GM12878 (cell line): ENCODE data around the gene KLHDC10. TPM values are rescaled to one million over a fixed set of nuclear protein-coding genes. Genes with fewer than 3 reads are reported as not detected.
A peak's percentile ranks its signal among the peaks of the same experiment; 100 is the strongest.

Source experiments
- ATAC-seq: fragments of 200-7000 bp; cut with Tn5 transposase; 3 replicates; pipeline ENCODE4 v1.9.1; 2020; ENCODE audit warnings: mild to moderate bottlenecking, moderate library complexity
- BruUV-seq: library from RNA; stranded (reverse); fragments of 400-500 nt; replicated peaks from 2 replicates; lab custom pipeline; 2021; lab: Mats Ljungman, UMichigan
- CTCF ChIA-PET: fragments of 300-600 bp; sonication (Branson Sonifier 250); formaldehyde crosslinking; extraction: SDS; loops from one replicate; lab custom pipeline; 2021; ENCODE audit warnings: inconsistent platforms; lab: Yijun Ruan, JAX
- POLR2A ChIA-PET: fragments of 350-600 bp; formaldehyde crosslinking; extraction: SDS; loops from one replicate; lab custom pipeline; 2021; ENCODE audit warnings: inconsistent platforms; lab: Charles Lee
- RAD21 ChIA-PET: fragments of 300-600 bp; sonication (Branson Sonifier 250); formaldehyde crosslinking; loops from one replicate; lab custom pipeline; 2023; ENCODE audit warnings: antibody characterized with exemption; ENCODE audit not compliant: unreplicated experiment; lab: Charles Lee
- SMC1A ChIA-PET: fragments of 300-600 bp; sonication (Branson Sonifier 250); formaldehyde crosslinking; loops from one replicate; lab custom pipeline; 2023; ENCODE audit not compliant: unreplicated experiment, uncharacterized antibody; lab: Charles Lee
- DNase-seq: peaks from one replicate; pipeline ENCODE4 v3.0.0-alpha.2; 2011; ENCODE audit warnings: low read depth, low spot score
- FAIRE-seq: peaks from 3 replicates; lab custom pipeline; 2011; peaks lifted over from hg19 to GRCh38; lab: Jason Lieb, UNC
- H2AFZ ChIP-seq: 2 replicates; pipeline ENCODE4 v1.6.0; 2011; ENCODE audit warnings: low read depth, low read length, control low read depth; ENCODE audit not compliant: control insufficient read depth
- H3K27ac ChIP-seq: 2 replicates; pipeline ENCODE4 v1.5.1; 2011; ENCODE audit warnings: control low read depth; ENCODE audit not compliant: control insufficient read depth, insufficient read depth
- H3K27me3 ChIP-seq, 2 experiments: replicated peaks in 1 of 2; 2 replicates each; pipeline versions ENCODE4 v1.6.0 to v1.6.1; 2011; ENCODE audit warnings: low read length in 1 of 2; ENCODE audit not compliant: control insufficient read depth in 2 of 2, insufficient read depth in 2 of 2
- H3K36me3 ChIP-seq, 2 experiments: 2 replicates each; pipeline ENCODE4 v1.5.1; 2011; ENCODE audit warnings: low read length in 1 of 2; ENCODE audit not compliant: control insufficient read depth in 2 of 2, insufficient read depth in 2 of 2
- H3K4me1 ChIP-seq: 2 replicates; pipeline ENCODE4 v1.6.1; 2011; ENCODE audit warnings: mild to moderate bottlenecking, low read length, moderate library complexity, mixed read lengths; ENCODE audit not compliant: control insufficient read depth, insufficient read depth
- H3K4me2 ChIP-seq: 2 replicates; pipeline ENCODE4 v1.6.0; 2011; ENCODE audit warnings: control low read depth; ENCODE audit not compliant: control insufficient read depth, insufficient read depth
- H3K4me3 ChIP-seq: fragments of 200-600 bp; sonication (generic); 2 replicates; pipeline ENCODE4 v1.5.1; 2016
- H3K79me2 ChIP-seq: 2 replicates; pipeline ENCODE4 v1.6.0; 2011; ENCODE audit warnings: low read length; ENCODE audit not compliant: control insufficient read depth, insufficient read depth
- H3K9ac ChIP-seq: 2 replicates; pipeline ENCODE4 v1.8.0; 2011; ENCODE audit warnings: low read length, control low read depth, mixed read lengths; ENCODE audit not compliant: control insufficient read depth, insufficient read depth
- H3K9me3 ChIP-seq: replicated peaks from 3 replicates; pipeline ENCODE4 v1.5.1; 2011; ENCODE audit warnings: mild to moderate bottlenecking, low read length; ENCODE audit not compliant: control insufficient read depth, insufficient read depth
- H4K20me1 ChIP-seq: 2 replicates; pipeline ENCODE4 v1.6.0; 2011; ENCODE audit not compliant: control insufficient read depth, insufficient read depth
- BMI1 ChIP-seq: fragments of 450-650 bp; IDR thresholded peaks from 2 replicates; pipeline ENCODE4 v1.6.1; 2016; ENCODE audit warnings: mild to moderate bottlenecking, moderate library complexity, borderline replicate concordance
- FOXM1 ChIP-seq: IDR thresholded peaks from 2 replicates; pipeline ENCODE4 v1.6.1; 2012; ENCODE audit warnings: low read depth, mild to moderate bottlenecking, inconsistent platforms, low read length, moderate library complexity
- IKZF1 ChIP-seq: fragments of 450-650 bp; conservative IDR thresholded peaks from 2 replicates; pipeline ENCODE4 v1.6.1; 2017; ENCODE audit warnings: antibody characterized with exemption, mild to moderate bottlenecking
- IRF3 ChIP-seq: fragments of 450-650 bp; IDR thresholded peaks from 2 replicates; pipeline ENCODE4 v1.6.1; 2014; ENCODE audit warnings: mild to moderate bottlenecking
- MTA3 ChIP-seq: IDR thresholded peaks from 2 replicates; pipeline ENCODE4 v1.6.1; 2012; ENCODE audit warnings: low read length, inconsistent platforms, borderline replicate concordance
- RFX5 ChIP-seq: IDR thresholded peaks from 2 replicates; pipeline ENCODE4 v1.6.1; 2011; ENCODE audit warnings: low read depth, low read length, improper control_type of control experiment
- SMAD5 ChIP-seq: IDR thresholded peaks from 2 replicates; pipeline ENCODE4 v1.6.1; 2016; ENCODE audit warnings: antibody characterized with exemption, low read depth
- SP1 ChIP-seq: IDR thresholded peaks from one replicate; pipeline ENCODE4 v1.6.1; 2011; ENCODE audit warnings: low read depth, low read length
- STAT1 ChIP-seq: fragments of 450-650 bp; conservative IDR thresholded peaks from 2 replicates; pipeline ENCODE4 v1.6.1; 2014; ENCODE audit warnings: antibody characterized with exemption, mild to moderate bottlenecking
- TCF3 ChIP-seq: IDR thresholded peaks from 2 replicates; pipeline ENCODE4 v1.6.1; 2012; ENCODE audit warnings: low read depth, mild to moderate bottlenecking, low read length, borderline replicate concordance; ENCODE audit not compliant: insufficient read depth
- WGBS: methylation state at CpG from one replicate; pipeline ENCODE4 v1.1.6; 2016; ENCODE audit warnings: low lambda C conversion rate; ENCODE audit not compliant: insufficient replicate concordance, insufficient coverage; ENCODE audit errors: missing lambda C conversion rate; 5-methylcytosine and 5-hydroxymethylcytosine counted together
- in situ Hi-C: fragments of 300-500 bp; cut with MboI; formaldehyde crosslinking; loops from 9 replicates; pipeline ENCODE4 v1.14.3; 2018; ENCODE audit warnings: mixed read lengths
- intact Hi-C: fragments of 100-400 bp; cut with micrococcal nuclease; formaldehyde crosslinking; loops from one replicate; pipeline ENCODE4 v1.14.2; 2022; ENCODE audit not compliant: unreplicated experiment
- polyA plus RNA-seq, 11 experiments: library from polyadenylated mRNA; depleted of rRNA in 4 of 11; unstranded in 6 of 11; stranded (reverse) in 5 of 11; fragments of >200 nt; fragmentation: Nextera tagmentation in 4 of 11; fragmentation: Illumina TruSeq in 1 of 11; extraction: Ambion mirVana in 4 of 11; extraction: Trizol in 1 of 11; gene quantifications; 1 replicate in 1 of 11; 2 replicates in 10 of 11; pipeline versions ENCODE4 v1.2.1 to v1.2.3, GENCODE V29; 2011 to 2016; ENCODE audit warnings: inconsistent platforms in 2 of 11, missing spikeins in 2 of 11, low read depth in 1 of 11
- total RNA-seq, 4 experiments: library from RNA; depleted of rRNA in 3 of 4; stranded (reverse); fragments of >200 nt in 3 of 4; fragmentation: Illumina TruSeq in 1 of 4; extraction: Trizol in 1 of 4; gene quantifications; 2 replicates each; pipeline versions ENCODE4 v1.2.1 to v1.2.3, GENCODE V29; 2013 to 2021
- TF ChIP-seq, protein P1 (sequence below): IDR thresholded peaks from 2 replicates; pipeline ENCODE4 v1.6.1; 2012; ENCODE audit warnings: low read depth, low read length, improper control_type of control experiment
- TF ChIP-seq, protein P2 (sequence below): fragments of 450-650 bp; IDR thresholded peaks from 2 replicates; pipeline ENCODE4 v1.6.1; 2017; ENCODE audit warnings: low read depth, mild to moderate bottlenecking, moderate library complexity
- TF ChIP-seq, protein P3 (sequence below): fragments of 450-650 bp; IDR thresholded peaks from 2 replicates; pipeline ENCODE4 v1.6.1; 2017; ENCODE audit warnings: mild to moderate bottlenecking, moderate library complexity

The KLHDC10 gene
- total and polyA plus RNA-seq, 10 of the 15 experiments (the other 5 are each of a cell fraction or from before 2014, with no cell fraction given): 2.9 to 20.6 (median 9.4) TPM

DNA sequence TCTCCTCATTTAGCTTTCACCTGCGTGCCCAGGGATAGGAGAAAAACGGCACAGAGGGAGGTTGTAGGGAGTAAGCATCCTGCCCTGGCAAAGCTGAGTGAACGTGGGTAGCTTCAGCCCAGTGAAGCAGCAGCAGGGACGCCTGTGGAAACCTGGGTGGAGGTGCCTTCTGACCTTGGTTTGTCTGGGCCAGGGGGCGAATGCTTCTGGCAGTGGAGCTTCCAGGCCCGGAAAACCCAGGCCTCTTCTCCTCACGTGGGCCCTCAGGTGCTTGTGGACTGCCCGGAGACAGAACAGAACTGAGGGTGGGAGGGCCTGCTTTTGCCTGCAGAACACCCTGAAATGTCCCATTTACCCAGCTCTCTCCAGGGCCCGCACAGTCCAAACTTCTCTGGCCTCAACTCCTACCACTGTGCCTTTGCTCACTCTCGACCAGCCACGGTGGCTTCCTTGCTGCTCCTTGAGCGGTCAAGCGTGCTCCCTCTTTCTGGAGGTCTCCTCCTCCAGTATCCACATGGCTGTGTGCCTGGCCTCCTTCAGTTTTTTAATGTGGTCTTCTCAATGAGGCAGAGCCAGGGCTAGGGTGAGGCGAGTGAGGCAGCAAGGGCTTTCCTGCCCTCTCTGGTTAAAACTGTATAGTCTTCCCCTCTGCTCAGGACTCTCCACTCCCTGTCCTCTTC lies 72.5 kb downstream of the KLHDC10 start:
- ChIA-PET RAD21 (no interaction called here), CTCF (interaction anchor here (1.0 to 1.4 kb wide), 3 partner anchors 9 to 615 kb away, joined by 3 to 4 read pairs (median 3); no protein-coding TSS in a partner anchor), SMC1A (interaction anchor here (1.0 kb wide), 2 partner anchors 22 to 69 kb away, joined by 3 read pairs; no protein-coding TSS in a partner anchor), POLR2A (no interaction called here)
- H3K4me1 ChIP-seq: peaks cover 28% of the 10 kb centered on the region
- intact Hi-C loops (no loop called here), in situ Hi-C loops (no loop called here)
- H3K27me3 ChIP-seq: no peaks in the 10 kb centered on the region
- no peak overlapping the region for H3K9ac ChIP-seq
- H4K20me1 ChIP-seq: no peaks in the 10 kb centered on the region
- H3K4me2 ChIP-seq: no peak overlapping the region
- H3K79me2 ChIP-seq: no peaks in the 10 kb centered on the region
- H3K9me3 ChIP-seq: no peaks in the 10 kb centered on the region
- no peak overlapping the region for H2AFZ ChIP-seq
- WGBS: 65% methylated on average over 14 of the region's 14 CpGs
- no peak overlapping the region for H3K27ac ChIP-seq
- peak; percentile 36; the same call in 2 of the 3 replicates for ATAC-seq
- H3K4me3 ChIP-seq: no peak overlapping the region
- DNase-seq: no peak
- no TSS peak for BruUV-seq
- no peak for FAIRE-seq
- no peaks in the 10 kb centered on the region; a peak in 2 of 4 replicates for H3K36me3 ChIP-seq
- no peak for TF ChIP-seq TCF3
- TF ChIP-seq IRF3: no peak
- no peak for TF ChIP-seq BMI1
- TF ChIP-seq, protein P1, sequence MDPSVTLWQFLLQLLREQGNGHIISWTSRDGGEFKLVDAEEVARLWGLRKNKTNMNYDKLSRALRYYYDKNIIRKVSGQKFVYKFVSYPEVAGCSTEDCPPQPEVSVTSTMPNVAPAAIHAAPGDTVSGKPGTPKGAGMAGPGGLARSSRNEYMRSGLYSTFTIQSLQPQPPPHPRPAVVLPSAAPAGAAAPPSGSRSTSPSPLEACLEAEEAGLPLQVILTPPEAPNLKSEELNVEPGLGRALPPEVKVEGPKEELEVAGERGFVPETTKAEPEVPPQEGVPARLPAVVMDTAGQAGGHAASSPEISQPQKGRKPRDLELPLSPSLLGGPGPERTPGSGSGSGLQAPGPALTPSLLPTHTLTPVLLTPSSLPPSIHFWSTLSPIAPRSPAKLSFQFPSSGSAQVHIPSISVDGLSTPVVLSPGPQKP: no peak
- no peak for TF ChIP-seq IKZF1
- no peak for TF ChIP-seq MTA3
- no peak for TF ChIP-seq RFX5
- no peak for TF ChIP-seq SP1
- TF ChIP-seq SMAD5: no peak
- TF ChIP-seq FOXM1: no peak
- TF ChIP-seq, protein P2, sequence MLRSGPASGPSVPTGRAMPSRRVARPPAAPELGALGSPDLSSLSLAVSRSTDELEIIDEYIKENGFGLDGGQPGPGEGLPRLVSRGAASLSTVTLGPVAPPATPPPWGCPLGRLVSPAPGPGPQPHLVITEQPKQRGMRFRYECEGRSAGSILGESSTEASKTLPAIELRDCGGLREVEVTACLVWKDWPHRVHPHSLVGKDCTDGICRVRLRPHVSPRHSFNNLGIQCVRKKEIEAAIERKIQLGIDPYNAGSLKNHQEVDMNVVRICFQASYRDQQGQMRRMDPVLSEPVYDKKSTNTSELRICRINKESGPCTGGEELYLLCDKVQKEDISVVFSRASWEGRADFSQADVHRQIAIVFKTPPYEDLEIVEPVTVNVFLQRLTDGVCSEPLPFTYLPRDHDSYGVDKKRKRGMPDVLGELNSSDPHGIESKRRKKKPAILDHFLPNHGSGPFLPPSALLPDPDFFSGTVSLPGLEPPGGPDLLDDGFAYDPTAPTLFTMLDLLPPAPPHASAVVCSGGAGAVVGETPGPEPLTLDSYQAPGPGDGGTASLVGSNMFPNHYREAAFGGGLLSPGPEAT: no peak
- TF ChIP-seq STAT1: no peak
- TF ChIP-seq, protein P3, sequence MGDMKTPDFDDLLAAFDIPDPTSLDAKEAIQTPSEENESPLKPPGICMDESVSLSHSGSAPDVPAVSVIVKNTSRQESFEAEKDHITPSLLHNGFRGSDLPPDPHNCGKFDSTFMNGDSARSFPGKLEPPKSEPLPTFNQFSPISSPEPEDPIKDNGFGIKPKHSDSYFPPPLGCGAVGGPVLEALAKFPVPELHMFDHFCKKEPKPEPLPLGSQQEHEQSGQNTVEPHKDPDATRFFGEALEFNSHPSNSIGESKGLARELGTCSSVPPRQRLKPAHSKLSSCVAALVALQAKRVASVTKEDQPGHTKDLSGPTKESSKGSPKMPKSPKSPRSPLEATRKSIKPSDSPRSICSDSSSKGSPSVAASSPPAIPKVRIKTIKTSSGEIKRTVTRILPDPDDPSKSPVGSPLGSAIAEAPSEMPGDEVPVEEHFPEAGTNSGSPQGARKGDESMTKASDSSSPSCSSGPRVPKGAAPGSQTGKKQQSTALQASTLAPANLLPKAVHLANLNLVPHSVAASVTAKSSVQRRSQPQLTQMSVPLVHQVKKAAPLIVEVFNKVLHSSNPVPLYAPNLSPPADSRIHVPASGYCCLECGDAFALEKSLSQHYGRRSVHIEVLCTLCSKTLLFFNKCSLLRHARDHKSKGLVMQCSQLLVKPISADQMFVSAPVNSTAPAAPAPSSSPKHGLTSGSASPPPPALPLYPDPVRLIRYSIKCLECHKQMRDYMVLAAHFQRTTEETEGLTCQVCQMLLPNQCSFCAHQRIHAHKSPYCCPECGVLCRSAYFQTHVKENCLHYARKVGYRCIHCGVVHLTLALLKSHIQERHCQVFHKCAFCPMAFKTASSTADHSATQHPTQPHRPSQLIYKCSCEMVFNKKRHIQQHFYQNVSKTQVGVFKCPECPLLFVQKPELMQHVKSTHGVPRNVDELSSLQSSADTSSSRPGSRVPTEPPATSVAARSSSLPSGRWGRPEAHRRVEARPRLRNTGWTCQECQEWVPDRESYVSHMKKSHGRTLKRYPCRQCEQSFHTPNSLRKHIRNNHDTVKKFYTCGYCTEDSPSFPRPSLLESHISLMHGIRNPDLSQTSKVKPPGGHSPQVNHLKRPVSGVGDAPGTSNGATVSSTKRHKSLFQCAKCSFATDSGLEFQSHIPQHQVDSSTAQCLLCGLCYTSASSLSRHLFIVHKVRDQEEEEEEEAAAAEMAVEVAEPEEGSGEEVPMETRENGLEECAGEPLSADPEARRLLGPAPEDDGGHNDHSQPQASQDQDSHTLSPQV: no peak
